NCI-H1092 treated with DMSO at 0.1 percent for 48 hours (cell line): ENCODE results near the gene PACS2.
"Not testable (repeated sequence)": the region's sequence is repeated elsewhere in the genome, so short reads cannot be mapped to it uniquely, and the experiment has no call there.

Source experiments
- DNase-seq: peaks from one replicate; lab custom pipeline; 2025; lab: John Stamatoyannopoulos, UW

The PACS2 gene

GRCh38 chr14:105333020-105333490 lies 18.5 kb downstream of the PACS2 start:
- no peak for DNase-seq

- DNase-seq, result no peak
These were observed 19.2 kb downstream of the PACS2 start for GRCh38 chr14:105333613-105334364.

GRCh38 chr14:105334383-105335230 lies 20.1 kb downstream of the PACS2 start:
- DNase-seq, result no peak

GRCh38 chr14:105335231-105335542 lies 20.6 kb downstream of the PACS2 start:
- not testable (repeated sequence) for DNase-seq

- no peak for DNase-seq
These were observed 21.4 kb downstream of the PACS2 start for GRCh38 chr14:105335735-105336476.

- DNase-seq, result no peak
These were observed 22.1 kb downstream of the PACS2 start for GRCh38 chr14:105336477-105337287.

- no peak for DNase-seq
These were observed 22.9 kb downstream of the PACS2 start for GRCh38 chr14:105337433-105337832.

- no peak for DNase-seq
These were observed 23.6 kb downstream of the PACS2 start for GRCh38 chr14:105337966-105338741.

- no peak for DNase-seq
These were observed 26.5 kb downstream of the PACS2 start for GRCh38 chr14:105340821-105341733.

- DNase-seq, result peak; percentile 32
These were observed 28.6 kb downstream of the PACS2 start for GRCh38 chr14:105343194-105343593.

GRCh38 chr14:105346200-105346533 lies 31.6 kb downstream of the PACS2 start:
- no peak for DNase-seq

- no peak for DNase-seq
These were observed 32.5 kb downstream of the PACS2 start for GRCh38 chr14:105346876-105347586.

GRCh38 chr14:105347587-105347968 lies 33.0 kb downstream of the PACS2 start:
- DNase-seq, result no peak

GRCh38 chr14:105348169-105348944 lies 33.8 kb downstream of the PACS2 start:
- DNase-seq, result no peak

GRCh38 chr14:105348945-105349699 lies 34.6 kb downstream of the PACS2 start:
- no peak for DNase-seq

- no peak for DNase-seq
These were observed 35.4 kb downstream of the PACS2 start for GRCh38 chr14:105349992-105350391.

GRCh38 chr14:105350450-105351244 lies 36.1 kb downstream of the PACS2 start:
- no peak for DNase-seq
